ENCODE data around the gene ARID1B. TPM values are rescaled to one million over a fixed set of nuclear protein-coding genes. Genes with fewer than 3 reads are reported as not detected.

The ARID1B gene
- total and polyA plus RNA-seq, 2 of the 13 experiments (the other 11 are each of a cell fraction or from before 2014, with no cell fraction given), result 20.1 to 32.6 TPM

DNA sequence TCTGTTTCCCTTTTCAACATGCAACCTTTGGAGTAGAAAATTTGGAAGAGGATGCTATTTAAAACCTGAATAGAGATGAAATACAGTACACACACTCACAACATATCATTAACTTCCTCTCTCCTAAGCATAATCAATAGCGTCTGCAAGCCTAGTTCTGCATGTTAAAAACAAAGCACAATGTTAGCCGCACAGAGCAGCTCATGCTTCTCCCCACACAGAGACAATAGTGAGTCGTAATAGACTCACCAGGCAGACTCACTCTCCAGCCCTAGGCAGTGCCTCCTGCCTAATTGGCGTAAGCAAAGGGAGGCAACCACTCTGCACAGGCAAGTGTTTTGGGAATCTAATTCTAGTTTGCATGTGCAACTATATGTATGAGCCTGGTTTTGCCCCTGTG is 45.8 kb upstream of the ARID1B start (continued):
- no peak for TF ChIP-seq SP5 (CRISPR knock-in tag; IDR thresholded peaks at IDR 0.05; ENCODE audit: borderline replicate concordance, low read depth)

DNA sequence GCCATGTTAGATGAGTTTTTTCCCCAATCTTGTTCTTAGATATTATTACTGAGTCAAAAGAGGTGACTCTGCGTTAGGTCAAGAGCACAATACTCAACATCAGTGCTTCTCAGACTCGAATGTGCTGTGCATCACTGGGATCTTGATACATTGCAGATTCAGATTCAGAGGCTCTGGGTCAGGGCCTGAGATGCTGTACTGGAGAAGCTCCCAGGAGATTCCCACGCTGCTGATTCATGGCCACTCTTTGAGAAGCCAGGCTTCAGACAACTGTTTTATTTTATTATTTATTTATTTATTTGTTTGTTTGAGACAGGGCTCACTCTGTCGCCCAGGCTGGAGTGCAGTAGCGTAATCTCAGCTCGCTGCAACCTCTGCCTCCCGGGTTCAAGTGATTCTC is 41.4 kb upstream of the ARID1B start:
- no TSS peak for BruUV-seq (replicated peaks)
- POLR2A ChIA-PET, result no interaction called here

DNA sequence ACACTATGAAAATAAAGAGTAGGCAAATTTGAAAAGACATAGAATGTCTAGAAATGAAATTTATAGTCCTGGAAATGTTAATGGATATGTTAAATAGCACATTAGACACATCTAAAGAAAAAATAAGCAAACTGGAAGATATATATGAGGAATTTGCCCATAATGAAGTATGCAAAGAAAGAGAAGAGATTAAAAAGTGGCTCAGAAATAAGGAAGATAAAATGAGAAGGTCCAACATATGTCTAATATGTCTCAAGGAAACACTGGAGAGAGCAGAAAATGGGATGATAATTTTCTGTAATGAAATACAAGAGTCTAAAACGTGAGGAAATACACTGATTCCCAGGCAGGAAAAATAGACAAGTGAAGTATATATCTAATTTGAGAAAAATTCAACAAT is 36.6 kb upstream of the ARID1B start:
- intact Hi-C loops (cut with micrococcal nuclease; ENCODE audit: unreplicated experiment), result no loop called here
- WGBS (ENCODE audit: low lambda C conversion rate), result 2% methylated on average over 1 of the region's 1 CpG
- FAIRE-seq, result no peak

More for the DNA sequence above, 41.4 kb upstream of the ARID1B start:
- no peak overlapping the region for H3K9ac ChIP-seq (ENCODE audit: insufficient read depth, low read depth, low read length)
- no peak for TF ChIP-seq ZNF672 (CRISPR knock-in tag; IDR thresholded peaks at IDR 0.05)
- no peak for TF ChIP-seq ZNF460 (CRISPR knock-in tag; IDR thresholded peaks at IDR 0.05; ENCODE audit: borderline replicate concordance)
- no peak for TF ChIP-seq ZNF556 (CRISPR knock-in tag; IDR thresholded peaks at IDR 0.05; ENCODE audit: borderline replicate concordance)
- TF ChIP-seq SNAI1 (CRISPR knock-in tag; IDR thresholded peaks at IDR 0.05; ENCODE audit: borderline replicate concordance), result no peak
- no peaks in the 10 kb centered on the region for H3K79me2 ChIP-seq (ENCODE audit: insufficient read depth, low read length)
- CTCF ChIA-PET (ENCODE audit: low intra/inter-chr PET ratio, low total read pairs), result no interaction called here
- no peak overlapping the region for H2AFZ ChIP-seq (ENCODE audit: low read length)
- in situ Hi-C loops (cut with HindIII; ENCODE audit: extremely low pct_ligation_motif_present, low pct_unique_long_range_greater_than_20kb) (no loop called here), intact Hi-C loops (cut with micrococcal nuclease; ENCODE audit: unreplicated experiment) (no loop called here)
- H3K9me3 ChIP-seq (ENCODE audit: low read length), result peaks cover 11% of the 10 kb centered on the region
- WGBS (ENCODE audit: low lambda C conversion rate), result 79% methylated on average over 7 of the region's 7 CpGs
- ATAC-seq (no peak), FAIRE-seq (no peak), DNase-seq (ENCODE audit: low spot score) (no peak)
- no peak overlapping the region for H3K27ac ChIP-seq (ENCODE audit: extremely low read length, insufficient read depth, low read length)
- no peaks in the 10 kb centered on the region for H4K20me1 ChIP-seq (ENCODE audit: insufficient read depth, low read length)
- H3K4me1 ChIP-seq (ENCODE audit: insufficient read depth, low read length), result no peaks in the 10 kb centered on the region
- no peaks in the 10 kb centered on the region; a peak in 3 of 5 replicates for H3K27me3 ChIP-seq (ENCODE audit: control insufficient read depth in 1 of 2, insufficient read depth in 2 of 2, low read length in 2 of 2)
- no peaks in the 10 kb centered on the region for H3K36me3 ChIP-seq (replicated peaks in 1 of 2; ENCODE audit: control insufficient read depth in 1 of 2, insufficient read depth in 2 of 2, low read length in 2 of 2)
- no peak overlapping the region for H3K4me2 ChIP-seq (ENCODE audit: low read depth, low read length)
- no peak overlapping the region for H3K4me3 ChIP-seq (replicated peaks in 1 of 3; ENCODE audit: insufficient read depth in 1 of 3, low read depth in 2 of 3, low read length in 3 of 3)

More for the DNA sequence above, 36.6 kb upstream of the ARID1B start:
- DNase-seq (ENCODE audit: low spot score) (no peak), ATAC-seq (no peak)
- Histone ChIP-seq H2AFZ (ENCODE audit: low read length) (no peak overlapping the region), H3K27me3 (ENCODE audit: control insufficient read depth in 1 of 2, insufficient read depth in 2 of 2, low read length in 2 of 2) (no peaks in the 10 kb centered on the region), H3K27ac (ENCODE audit: extremely low read length, insufficient read depth, low read length) (no peak overlapping the region), H3K9ac (ENCODE audit: insufficient read depth, low read depth, low read length) (no peak overlapping the region), H3K79me2 (ENCODE audit: insufficient read depth, low read length) (no peaks in the 10 kb centered on the region), H3K4me2 (ENCODE audit: low read depth, low read length) (no peak overlapping the region), H4K20me1 (ENCODE audit: insufficient read depth, low read length) (no peaks in the 10 kb centered on the region), H3K4me1 (ENCODE audit: insufficient read depth, low read length) (no peaks in the 10 kb centered on the region), H3K36me3 (replicated peaks in 1 of 2; ENCODE audit: control insufficient read depth in 1 of 2, insufficient read depth in 2 of 2, low read length in 2 of 2) (no peaks in the 10 kb centered on the region), H3K9me3 (ENCODE audit: low read length) (peaks cover 20% of the 10 kb centered on the region), H3K4me3 (replicated peaks in 1 of 3; ENCODE audit: insufficient read depth in 1 of 3, low read depth in 2 of 3, low read length in 3 of 3) (no peak overlapping the region)
- in situ Hi-C loops (cut with HindIII; ENCODE audit: extremely low pct_ligation_motif_present, low pct_unique_long_range_greater_than_20kb), result no loop called here
- CTCF ChIA-PET (ENCODE audit: low intra/inter-chr PET ratio, low total read pairs), result no interaction called here
- TF ChIP-seq ZNF20 (CRISPR knock-in tag; IDR thresholded peaks at IDR 0.05), result no peak
- TF ChIP-seq SAP130 (CRISPR knock-in tag; IDR thresholded peaks at IDR 0.05; ENCODE audit: low read depth), result no peak
- TF ChIP-seq, protein P1, sequence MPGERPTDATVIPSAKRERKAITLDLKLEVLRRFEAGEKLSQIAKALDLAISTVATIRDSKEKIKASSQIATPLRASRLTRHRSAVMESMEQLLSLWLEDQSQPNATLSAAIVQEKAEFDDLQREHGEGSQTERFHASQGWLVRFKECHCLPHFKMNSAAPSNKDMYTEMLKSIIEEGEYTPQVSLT (CRISPR knock-in tag; IDR thresholded peaks at IDR 0.05; ENCODE audit: borderline replicate concordance, low read depth), result no peak
- no peak for TF ChIP-seq ZNF17 (CRISPR knock-in tag; IDR thresholded peaks at IDR 0.05)
- no peak for TF ChIP-seq RCOR2 (CRISPR knock-in tag; IDR thresholded peaks at IDR 0.05)
- POLR2A ChIA-PET, result no interaction called here
- no TSS peak for BruUV-seq (replicated peaks)
